PFSK-1 (cell line): ENCODE measurements around the gene ANK2.

Experiments
- FOXP2 ChIP-seq: optimal IDR thresholded peaks from 2 replicates; pipeline ENCODE3; 2011; ENCODE audit warnings: borderline replicate concordance, control low read depth, inconsistent platforms; ENCODE audit not compliant: insufficient read depth; ENCODE audit errors: extremely low read length, extremely low read depth
- POLR2AphosphoS5 ChIP-seq: IDR thresholded peaks from 2 replicates; pipeline ENCODE4 v1.6.1; 2012; ENCODE audit warnings: low read depth, mild to moderate bottlenecking, control low read depth, low read length, moderate library complexity
- REST ChIP-seq, 2 experiments: IDR thresholded peaks; 2 replicates each; pipeline versions ENCODE4 v1.6.1 to v1.8.0; 2011 to 2012; ENCODE audit warnings: low read depth in 2 of 2, low read length in 2 of 2, control low read depth in 1 of 2, inconsistent platforms in 1 of 2, mild to moderate bottlenecking in 1 of 2, moderate library complexity in 1 of 2; ENCODE audit not compliant: insufficient read depth in 1 of 2
- SIN3A ChIP-seq: IDR thresholded peaks from 2 replicates; pipeline ENCODE4 v1.6.1; 2012; ENCODE audit warnings: mild to moderate bottlenecking, low read length, moderate library complexity, borderline replicate concordance; ENCODE audit not compliant: insufficient read depth
- TAF1 ChIP-seq: IDR thresholded peaks from 2 replicates; pipeline ENCODE4 v1.6.1; 2012; ENCODE audit warnings: low read length, control low read depth, borderline replicate concordance; ENCODE audit not compliant: insufficient read depth

ANK2 gene

GRCh38 chr4:113221990-113222389 lies 172.5 kb downstream of the ANK2 start:
- TF ChIP-seq POLR2AphosphoS5 (no peak), TAF1 (no peak), FOXP2 (no peak), REST (IDR thresholded peaks at IDR 0.05; ENCODE audit: insufficient read depth in 1 of 2, low read depth in 2 of 2, low read length in 2 of 2) (no peak), SIN3A (no peak)

- TF ChIP-seq REST (IDR thresholded peaks at IDR 0.05; ENCODE audit: insufficient read depth in 1 of 2, low read depth in 2 of 2, low read length in 2 of 2) = no peak
Measured at GRCh38 chr4:113222471-113222870, 173.0 kb downstream of the ANK2 start.

GRCh38 chr4:113223001-113223400 lies 173.5 kb downstream of the ANK2 start:
- TF ChIP-seq TAF1 (no peak), POLR2AphosphoS5 (no peak)

- no peak for TF ChIP-seq TAF1
- TF ChIP-seq SIN3A = no peak
- no peak for TF ChIP-seq REST (IDR thresholded peaks at IDR 0.05; ENCODE audit: insufficient read depth in 1 of 2, low read depth in 2 of 2, low read length in 2 of 2)
- no peak for TF ChIP-seq FOXP2
- no peak for TF ChIP-seq POLR2AphosphoS5
Measured at GRCh38 chr4:113232194-113232593, 182.7 kb downstream of the ANK2 start.

- no peak for TF ChIP-seq FOXP2
Measured at GRCh38 chr4:113236916-113237315, 187.5 kb downstream of the ANK2 start.

GRCh38 chr4:113243312-113243711 lies 193.9 kb downstream of the ANK2 start:
- TF ChIP-seq FOXP2 (no peak), POLR2AphosphoS5 (no peak), REST (IDR thresholded peaks at IDR 0.05; ENCODE audit: insufficient read depth in 1 of 2, low read depth in 2 of 2, low read length in 2 of 2) (no peak), TAF1 (no peak), SIN3A (no peak)
